GM19397 (cell line): ENCODE data around the gene GABRP.
"Not testable (repeated sequence)": the region's sequence is repeated elsewhere in the genome, so short reads cannot be mapped to it uniquely, and the experiment has no call there.

Experiments used
- ATAC-seq: cut with Tn5 transposase; IDR thresholded peaks from one replicate; pipeline ENCODE4 v1.9.1; 2021; ENCODE audit warnings: mild to moderate bottlenecking, moderate library complexity; ENCODE audit not compliant: unreplicated experiment

The GABRP gene

GRCh38 chr5:170783498-170784247 is at the start of gene GABRP:
Gene GABRP, plus strand, starts transcription at chr5:170783725. Its CDS starts 4,891 bp downstream, at chr5:170788616.
- ATAC-seq, result no peak

GRCh38 chr5:170736966-170737365 is 46.6 kb upstream of the GABRP start:
- no peak for ATAC-seq

GRCh38 chr5:170737591-170737990 is 45.9 kb upstream of the GABRP start:
- ATAC-seq, result no peak

- ATAC-seq, result no peak
These were observed 44.7 kb upstream of the GABRP start for GRCh38 chr5:170738840-170739239.

- ATAC-seq, result no peak
These were observed 44.1 kb upstream of the GABRP start for GRCh38 chr5:170739446-170739845.

- ATAC-seq, result no peak
These were observed 42.8 kb upstream of the GABRP start for GRCh38 chr5:170740551-170741205.

GRCh38 chr5:170741801-170742200 is 41.7 kb upstream of the GABRP start:
- ATAC-seq, result no peak

GRCh38 chr5:170743876-170744212 is 39.7 kb upstream of the GABRP start:
- ATAC-seq, result no peak

- no peak for ATAC-seq
These were observed 37.9 kb upstream of the GABRP start for GRCh38 chr5:170745481-170746071.

- ATAC-seq, result no peak
These were observed 37.2 kb upstream of the GABRP start for GRCh38 chr5:170746075-170746960.

- ATAC-seq, result no peak
These were observed 36.6 kb upstream of the GABRP start for GRCh38 chr5:170746961-170747340.

- ATAC-seq, result no peak
These were observed 36.2 kb upstream of the GABRP start for GRCh38 chr5:170747357-170747756.

GRCh38 chr5:170747851-170748250 is 35.7 kb upstream of the GABRP start:
- no peak for ATAC-seq

- ATAC-seq, result no peak
These were observed 34.5 kb upstream of the GABRP start for GRCh38 chr5:170748951-170749471.

GRCh38 chr5:170749911-170750431 is 33.6 kb upstream of the GABRP start:
- ATAC-seq, result no peak

- no peak for ATAC-seq
These were observed 32.7 kb upstream of the GABRP start for GRCh38 chr5:170750791-170751190.

GRCh38 chr5:170751631-170752030 is 31.9 kb upstream of the GABRP start:
- ATAC-seq, result no peak

- ATAC-seq, result no peak
These were observed 31.0 kb upstream of the GABRP start for GRCh38 chr5:170752257-170753215.

- no peak for ATAC-seq
These were observed 30.2 kb upstream of the GABRP start for GRCh38 chr5:170753311-170753710.

GRCh38 chr5:170754508-170754907 is 29.0 kb upstream of the GABRP start:
- not testable (repeated sequence) for ATAC-seq
